ENCODE results near the gene ESR2.
"Not testable (repeated sequence)": the region's sequence is repeated elsewhere in the genome, so short reads cannot be mapped to it uniquely, and the experiment has no call there.

ESR2 gene

GRCh38 chr14:64123241-64123822 is 170.8 kb downstream of the ESR2 start:
- no peak for DNase-seq

GRCh38 chr14:64119980-64120379 is 174.2 kb downstream of the ESR2 start:
- DNase-seq: no peak

GRCh38 chr14:64119500-64119899 is 174.7 kb downstream of the ESR2 start:
- DNase-seq: no peak

GRCh38 chr14:64118892-64119291 is 175.3 kb downstream of the ESR2 start:
- no peak for DNase-seq

- DNase-seq: not testable (repeated sequence)
These were observed 175.8 kb downstream of the ESR2 start for GRCh38 chr14:64118403-64118742.

GRCh38 chr14:64117671-64118402 is 176.3 kb downstream of the ESR2 start:
- no peak for DNase-seq

- no peak for DNase-seq
These were observed 178.8 kb downstream of the ESR2 start for GRCh38 chr14:64115401-64115800.

- DNase-seq: no peak
These were observed 179.4 kb downstream of the ESR2 start for GRCh38 chr14:64114796-64115195.

GRCh38 chr14:64114166-64114565 is 180.0 kb downstream of the ESR2 start:
- no peak for DNase-seq

GRCh38 chr14:64112867-64113678 is 181.1 kb downstream of the ESR2 start:
- no peak for DNase-seq

GRCh38 chr14:64110802-64111201 is 183.4 kb downstream of the ESR2 start:
- no peak for DNase-seq

- no peak for DNase-seq
These were observed 184.2 kb downstream of the ESR2 start for GRCh38 chr14:64109819-64110554.

- DNase-seq: no peak
These were observed 186.7 kb downstream of the ESR2 start for GRCh38 chr14:64107438-64107837.

GRCh38 chr14:64098120-64098519 is 196.1 kb downstream of the ESR2 start:
- DNase-seq: no peak

- DNase-seq: peak in 1 of 2 donors; percentile 2
These were observed 198.6 kb downstream of the ESR2 start for GRCh38 chr14:64095620-64096019.

- no peak for DNase-seq
These were observed 201.2 kb downstream of the ESR2 start for GRCh38 chr14:64092940-64093339.

- DNase-seq: no peak
These were observed 201.8 kb downstream of the ESR2 start for GRCh38 chr14:64092338-64092737.

GRCh38 chr14:64091217-64091616 is 203.0 kb downstream of the ESR2 start:
- no peak for DNase-seq

- no peak for DNase-seq
These were observed 204.3 kb downstream of the ESR2 start for GRCh38 chr14:64089920-64090319.

- no peak for DNase-seq
These were observed 205.6 kb downstream of the ESR2 start for GRCh38 chr14:64088647-64088964.

GRCh38 chr14:64082837-64083236 is 211.3 kb downstream of the ESR2 start:
- DNase-seq: no peak

GRCh38 chr14:64081174-64081746 is 212.9 kb downstream of the ESR2 start:
- no peak for DNase-seq

GRCh38 chr14:64080452-64080851 is 213.7 kb downstream of the ESR2 start:
- no peak for DNase-seq
